Fibroblast of mammary gland (primary cell): Measurements from ENCODE around the gene FADS3.
A peak's percentile ranks its signal among the peaks of the same experiment; 100 is the strongest.

ENCODE experiments used
- DNase-seq: peaks from one replicate; pipeline ENCODE4 v3.0.0-alpha.2; 2010; ENCODE audit warnings: low read depth
- H3K4me3 ChIP-seq: 2 replicates; pipeline ENCODE4 v1.5.1; 2011; ENCODE audit warnings: low read depth, mild to moderate bottlenecking, low read length, moderate library complexity; ENCODE audit not compliant: control insufficient read depth
- TF ChIP-seq, protein P1 (sequence below): conservative IDR thresholded peaks from 2 replicates; pipeline ENCODE4 v1.5.1; 2011; ENCODE audit warnings: low read depth, low read length, inconsistent platforms; ENCODE audit not compliant: control insufficient read depth, insufficient read depth

FADS3 gene

GRCh38 chr11:61893981-61894380 is 2.6 kb upstream of the FADS3 start:
- H3K4me3 ChIP-seq: no peak overlapping the region
- TF ChIP-seq, protein P1, sequence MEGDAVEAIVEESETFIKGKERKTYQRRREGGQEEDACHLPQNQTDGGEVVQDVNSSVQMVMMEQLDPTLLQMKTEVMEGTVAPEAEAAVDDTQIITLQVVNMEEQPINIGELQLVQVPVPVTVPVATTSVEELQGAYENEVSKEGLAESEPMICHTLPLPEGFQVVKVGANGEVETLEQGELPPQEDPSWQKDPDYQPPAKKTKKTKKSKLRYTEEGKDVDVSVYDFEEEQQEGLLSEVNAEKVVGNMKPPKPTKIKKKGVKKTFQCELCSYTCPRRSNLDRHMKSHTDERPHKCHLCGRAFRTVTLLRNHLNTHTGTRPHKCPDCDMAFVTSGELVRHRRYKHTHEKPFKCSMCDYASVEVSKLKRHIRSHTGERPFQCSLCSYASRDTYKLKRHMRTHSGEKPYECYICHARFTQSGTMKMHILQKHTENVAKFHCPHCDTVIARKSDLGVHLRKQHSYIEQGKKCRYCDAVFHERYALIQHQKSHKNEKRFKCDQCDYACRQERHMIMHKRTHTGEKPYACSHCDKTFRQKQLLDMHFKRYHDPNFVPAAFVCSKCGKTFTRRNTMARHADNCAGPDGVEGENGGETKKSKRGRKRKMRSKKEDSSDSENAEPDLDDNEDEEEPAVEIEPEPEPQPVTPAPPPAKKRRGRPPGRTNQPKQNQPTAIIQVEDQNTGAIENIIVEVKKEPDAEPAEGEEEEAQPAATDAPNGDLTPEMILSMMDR: no peak
- peak; percentile 95 for DNase-seq

DNA sequence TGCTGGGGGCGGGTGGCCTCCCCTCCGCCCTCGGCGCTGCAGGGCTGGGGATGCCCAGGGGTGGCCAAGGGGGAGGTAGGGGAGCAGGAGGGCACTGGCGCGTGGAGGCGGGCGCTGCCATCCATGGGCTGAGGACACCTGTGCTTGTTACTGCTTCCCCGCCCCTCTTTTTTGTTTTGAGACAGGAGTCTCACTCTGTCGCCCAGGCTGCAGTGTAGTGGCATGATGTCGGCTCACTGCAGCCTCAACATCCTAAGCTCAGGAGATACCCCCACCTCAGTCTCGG is 683 bp upstream of the FADS3 start:
- TF ChIP-seq, protein P1: no peak
- DNase-seq: no peak
- peak overlapping the region; percentile 37 for H3K4me3 ChIP-seq

GRCh38 chr11:61890529-61891330 is 615 bp downstream of the FADS3 start:
- peak overlapping the region; percentile 69 for H3K4me3 ChIP-seq
- TF ChIP-seq, protein P1: no peak
- peak; percentile 80 for DNase-seq

DNA sequence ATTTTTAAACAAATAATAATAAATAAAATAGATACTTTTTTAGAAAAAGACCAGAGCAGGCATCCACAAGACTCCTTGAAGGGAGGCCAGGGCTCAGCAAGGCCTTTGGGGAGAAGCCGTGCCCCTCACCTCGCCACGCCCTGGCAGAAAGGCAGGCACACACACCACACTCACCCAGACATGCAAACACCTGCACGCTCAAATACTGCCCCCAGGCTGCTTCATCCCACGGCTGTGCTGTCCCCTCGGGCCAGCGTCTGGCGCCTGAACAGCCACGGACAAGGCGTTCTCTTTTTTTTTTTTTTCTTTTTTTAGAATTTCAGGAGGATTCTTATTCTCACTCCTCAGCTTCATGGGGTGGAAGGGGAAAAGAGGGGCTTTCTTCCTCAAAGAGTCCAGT is 1.5 kb downstream of the FADS3 start:
- no peak for DNase-seq
- TF ChIP-seq, protein P1: no peak
- H3K4me3 ChIP-seq: no peak overlapping the region

- DNase-seq: no peak
- no peak overlapping the region for H3K4me3 ChIP-seq
- TF ChIP-seq, protein P1: no peak
Measured at GRCh38 chr11:61888590-61888989, 2.8 kb downstream of the FADS3 start.

DNA sequence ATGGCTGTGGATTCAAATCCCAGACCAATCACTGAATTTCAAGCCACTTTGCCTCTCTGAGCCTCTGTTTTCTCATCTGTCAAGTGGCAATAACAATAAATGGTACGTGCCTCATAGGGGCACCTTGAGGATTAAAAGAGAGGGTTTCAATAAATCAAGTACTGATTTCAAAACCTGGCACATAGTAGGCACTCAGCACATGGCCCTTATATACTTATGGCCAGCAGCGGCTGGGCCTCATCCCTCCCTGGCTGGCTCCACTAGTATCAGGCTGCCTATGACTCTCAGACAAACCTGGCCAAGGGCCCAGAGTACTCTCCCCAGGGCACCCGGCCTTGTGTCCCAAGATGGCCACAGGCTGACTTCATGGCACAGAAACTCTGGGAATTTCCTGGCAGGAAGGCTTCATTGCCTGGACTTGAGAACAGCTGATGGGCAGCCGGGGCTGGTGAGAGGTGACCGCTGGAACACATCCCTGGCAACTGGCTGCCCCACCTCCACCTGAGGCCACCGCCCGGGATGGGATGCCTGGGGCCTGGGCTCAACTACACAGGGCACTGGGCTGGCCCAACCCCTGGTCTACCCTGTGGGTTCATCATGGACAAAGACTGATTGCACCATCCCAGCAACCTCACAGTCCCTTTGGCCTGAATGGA is 3.4 kb downstream of the FADS3 start:
- peak; percentile 87 for DNase-seq
- TF ChIP-seq, protein P1: no peak
- H3K4me3 ChIP-seq: no peak overlapping the region
